ENCODE data around the gene GAPDH. TPM values are rescaled to one million over a fixed set of nuclear protein-coding genes. Genes with fewer than 3 reads are reported as not detected.
A peak's percentile ranks its signal among the peaks of the same experiment; 100 is the strongest.
"Not testable (repeated sequence)": the region's sequence is repeated elsewhere in the genome, so short reads cannot be mapped to it uniquely, and the experiment has no call there.

GAPDH gene
- total and polyA plus RNA-seq, 5 experiments from 2014 or later, result 355 to 1,110 (median 1,014) TPM

GRCh38 chr12:6556496-6556817, 22.1 kb downstream of the GAPDH start:
- Mint-ChIP-seq H3K27ac (peak overlapping the region; percentile 37 to 91 (median 72)), H3K36me3 (peaks cover 0 to 33% (median 10%) of the 10 kb centered on the region in 3 donors), H3K4me1 (peaks cover 29 to 53% (median 45%) of the 10 kb centered on the region in 4 donors), H3K4me3 (peak overlapping the region; percentile 77 to 96 (median 90))
- ATAC-seq, H3K27me3 Mint-ChIP-seq, DNase-seq, H3K9me3 Mint-ChIP-seq: not testable (repeated sequence)
- POLR2A ChIA-PET, result interaction anchor here (1.2 to 3.8 kb wide), 4 partner anchors 19 to 222 kb away, joined by 3 to 11 read pairs (median 4); partner anchors contain the start of gene ZNF384

GRCh38 chr12:6556857-6557256, 22.5 kb downstream of the GAPDH start:
- ATAC-seq (no peak), DNase-seq (no peak)
- Mint-ChIP-seq H3K9me3 (no peaks in the 10 kb centered on the region), H3K27me3 (no peaks in the 10 kb centered on the region), H3K36me3 (peaks cover 0 to 37% (median 10%) of the 10 kb centered on the region in 3 donors), H3K27ac (peak overlapping the region in 9 of 10 donors; percentile 37 to 91 (median 76)), H3K4me3 (peak overlapping the region; percentile 77 to 96 (median 90)), H3K4me1 (peaks cover 29 to 51% (median 41%) of the 10 kb centered on the region in 4 donors)
- POLR2A ChIA-PET, result interaction anchor here (0.6 to 3.8 kb wide), 9 partner anchors 10 to 222 kb away, joined by 3 to 11 read pairs (median 3); partner anchors contain the start of gene ZNF384

- H3K4me3 Mint-ChIP-seq, result peak overlapping the region in 2 of 10 donors; percentile 29 to 40
- DNase-seq (peak in 8 of 10 donors; percentile 35 to 80 (median 51)), ATAC-seq (peak; percentile 11 to 28)
- not testable (repeated sequence) for H3K27me3 Mint-ChIP-seq, H3K9me3 Mint-ChIP-seq
- POLR2A ChIA-PET, result interaction anchor here (0.6 to 3.8 kb wide), 15 partner anchors 8 to 224 kb away, joined by 3 to 11 read pairs (median 4); partner anchors contain the start of genes NOP2, VAMP1 and ZNF384
- H3K36me3 Mint-ChIP-seq, result peaks cover 0 to 49% (median 10%) of the 10 kb centered on the region in 3 donors
- peak overlapping the region in 9 of 10 donors; percentile 44 to 88 (median 73) for H3K27ac Mint-ChIP-seq
- peaks cover 20 to 38% (median 31%) of the 10 kb centered on the region in 4 donors for H3K4me1 Mint-ChIP-seq
Observed at GRCh38 chr12:6558014-6558760, 23.9 kb downstream of the GAPDH start.

- ATAC-seq (no peak), DNase-seq (no peak)
- peaks cover 17 to 32% (median 25%) of the 10 kb centered on the region in 4 donors for H3K4me1 Mint-ChIP-seq
- H3K36me3 Mint-ChIP-seq, result peaks cover 0 to 59% (median 16%) of the 10 kb centered on the region in 3 donors
- POLR2A ChIA-PET, result interaction anchor here (0.6 kb wide), 1 partner anchor 229 kb away, joined by 3 read pairs; no protein-coding TSS in a partner anchor
- peak overlapping the region in 5 of 10 donors; percentile 48 to 77 (median 63) for H3K27ac Mint-ChIP-seq
- no peaks in the 10 kb centered on the region for H3K9me3 Mint-ChIP-seq
- H3K27me3 Mint-ChIP-seq, result no peaks in the 10 kb centered on the region
- H3K4me3 Mint-ChIP-seq, result no peak overlapping the region
Observed at GRCh38 chr12:6559500-6559899, 25.2 kb downstream of the GAPDH start.

GRCh38 chr12:6560501-6561205, 26.3 kb downstream of the GAPDH start:
- Mint-ChIP-seq H3K27me3 (no peaks in the 10 kb centered on the region), H3K4me1 (peaks cover 12 to 31% (median 18%) of the 10 kb centered on the region in 4 donors), H3K36me3 (peaks cover 0 to 71% (median 16%) of the 10 kb centered on the region in 3 donors), H3K9me3 (no peaks in the 10 kb centered on the region), H3K27ac (peak overlapping the region in 3 of 10 donors; percentile 62 to 92 (median 85)), H3K4me3 (no peak overlapping the region)
- DNase-seq (no peak), ATAC-seq (no peak)
- POLR2A ChIA-PET, result no interaction called here

- Mint-ChIP-seq H3K4me3 (peak overlapping the region in 1 of 10 donors; percentile 34), H3K27me3 (no peaks in the 10 kb centered on the region), H3K9me3 (no peaks in the 10 kb centered on the region), H3K4me1 (peaks cover 22 to 42% (median 34%) of the 10 kb centered on the region in 4 donors), H3K27ac (peak overlapping the region in 4 of 10 donors; percentile 58 to 89 (median 70)), H3K36me3 (peaks cover 0 to 89% (median 21%) of the 10 kb centered on the region in 3 donors)
- no peak for DNase-seq
- POLR2A ChIA-PET, result interaction anchor here (0.9 kb wide), 1 partner anchor 191 kb away, joined by 6 read pairs; the partner anchor contains the start of gene MLF2
- ATAC-seq, result no peak
Observed at GRCh38 chr12:6562881-6563280, 28.6 kb downstream of the GAPDH start.

- no peaks in the 10 kb centered on the region for H3K9me3 Mint-ChIP-seq
- peak; percentile 27 to 83 (median 62) for DNase-seq
- H3K4me3 Mint-ChIP-seq, result peak overlapping the region in 1 of 10 donors; percentile 34
- no peaks in the 10 kb centered on the region for H3K27me3 Mint-ChIP-seq
- POLR2A ChIA-PET, result no interaction called here
- peak; percentile 21 to 29 for ATAC-seq
- peaks cover 0 to 88% (median 24%) of the 10 kb centered on the region in 3 donors for H3K36me3 Mint-ChIP-seq
- peaks cover 24 to 44% (median 37%) of the 10 kb centered on the region in 4 donors for H3K4me1 Mint-ChIP-seq
- peak overlapping the region in 9 of 10 donors; percentile 22 to 89 (median 68) for H3K27ac Mint-ChIP-seq
Observed at GRCh38 chr12:6563448-6564050, 29.2 kb downstream of the GAPDH start.

- DNase-seq (no peak), ATAC-seq (no peak)
- H3K27me3 Mint-ChIP-seq, result no peaks in the 10 kb centered on the region
- peaks cover 29 to 56% (median 48%) of the 10 kb centered on the region in 4 donors for H3K4me1 Mint-ChIP-seq
- H3K4me3 Mint-ChIP-seq, result peak overlapping the region; percentile 95 to 100 (median 100)
- peaks cover 0 to 77% (median 20%) of the 10 kb centered on the region in 3 donors for H3K36me3 Mint-ChIP-seq
- H3K27ac Mint-ChIP-seq, result peak overlapping the region; percentile 95 to 100 (median 99)
- H3K9me3 Mint-ChIP-seq, result no peaks in the 10 kb centered on the region
- POLR2A ChIA-PET, result interaction anchor here (0.6 to 2.3 kb wide), 7 partner anchors 9 to 284 kb away, joined by 3 to 18 read pairs (median 4); partner anchors contain the start of genes CDCA3 and ZNF384
Observed at GRCh38 chr12:6567112-6567670, 32.9 kb downstream of the GAPDH start.

- ATAC-seq, result no peak
- POLR2A ChIA-PET, result interaction anchor here (1.3 to 2.3 kb wide), 4 partner anchors 34 to 282 kb away, joined by 4 to 18 read pairs (median 8); partner anchors contain the start of genes CDCA3 and ZNF384
- Mint-ChIP-seq H3K36me3 (peaks cover 0 to 80% (median 20%) of the 10 kb centered on the region in 3 donors), H3K4me3 (peak overlapping the region; percentile 47 to 100 (median 85)), H3K4me1 (peaks cover 24 to 49% (median 37%) of the 10 kb centered on the region in 4 donors), H3K27me3 (no peaks in the 10 kb centered on the region), H3K27ac (peak overlapping the region in 9 of 10 donors; percentile 57 to 99 (median 96)), H3K9me3 (no peaks in the 10 kb centered on the region)
- no peak for DNase-seq
Observed at GRCh38 chr12:6569312-6569711, 35.0 kb downstream of the GAPDH start.

GRCh38 chr12:6569786-6570185, 35.5 kb downstream of the GAPDH start:
- peak overlapping the region in 9 of 10 donors; percentile 47 to 100 (median 75) for H3K4me3 Mint-ChIP-seq
- ATAC-seq, result no peak
- POLR2A ChIA-PET, result interaction anchor here (0.5 to 1.3 kb wide), 5 partner anchors 12 to 41 kb away, joined by 3 to 4 read pairs (median 3); no protein-coding TSS in a partner anchor
- peak overlapping the region in 8 of 10 donors; percentile 68 to 99 (median 98) for H3K27ac Mint-ChIP-seq
- no peaks in the 10 kb centered on the region for H3K9me3 Mint-ChIP-seq
- peaks cover 24 to 46% (median 37%) of the 10 kb centered on the region in 4 donors for H3K4me1 Mint-ChIP-seq
- H3K27me3 Mint-ChIP-seq, result no peaks in the 10 kb centered on the region
- H3K36me3 Mint-ChIP-seq, result peaks cover 0 to 79% (median 20%) of the 10 kb centered on the region in 3 donors
- no peak for DNase-seq

GRCh38 chr12:6570264-6570887, 36.1 kb downstream of the GAPDH start:
- ATAC-seq (no peak), DNase-seq (peak in 3 of 10 donors; percentile 13 to 26 (median 20))
- POLR2A ChIA-PET, result interaction anchor here (0.5 to 1.3 kb wide), 5 partner anchors 13 to 41 kb away, joined by 3 to 4 read pairs (median 3); no protein-coding TSS in a partner anchor
- Mint-ChIP-seq H3K36me3 (peaks cover 0 to 79% (median 20%) of the 10 kb centered on the region in 3 donors), H3K27ac (peak overlapping the region in 9 of 10 donors; percentile 60 to 99 (median 82)), H3K9me3 (no peaks in the 10 kb centered on the region), H3K27me3 (no peaks in the 10 kb centered on the region), H3K4me1 (peaks cover 24 to 45% (median 37%) of the 10 kb centered on the region in 4 donors), H3K4me3 (peak overlapping the region in 4 of 10 donors; percentile 40 to 100 (median 83))
